22Rv1 (cell line): ENCODE measurements around the gene PIM2.

Source experiments
- CTCF ChIP-seq: fragments of 450-650 bp; IDR thresholded peaks from 2 replicates; pipeline ENCODE4 v1.5.1; 2017; ENCODE audit warnings: mild to moderate bottlenecking
- ZFX ChIP-seq: fragments of 450-650 bp; IDR thresholded peaks from 2 replicates; pipeline ENCODE4 v1.6.1; 2017; ENCODE audit warnings: antibody characterized with exemption, borderline replicate concordance

- TF ChIP-seq CTCF (no peak), ZFX (no peak)
Measured at GRCh38 chrX:48956728-48957414, 38.0 kb upstream of the PIM2 start.
